Kidney (tissue), 14 donors: ENCODE results near the gene TSPAN14. TPM values are rescaled to one million over a fixed set of nuclear protein-coding genes. Genes with fewer than 3 reads are reported as not detected.

ENCODE experiments used
- DNase-seq, 5 donors: peaks; one replicate each; pipeline ENCODE4 v3.0.0-alpha.2; 2013 to 2020
- FAIRE-seq: peaks from 2 replicates; lab custom pipeline; 2012; peaks lifted over from hg19 to GRCh38; lab: Jason Lieb, UNC
- H3K27ac ChIP-seq, 2 donors: one replicate each; pipeline ENCODE4 v1.7.0; 2013; ENCODE audit warnings: low read depth in 2 of 2, low read length in 2 of 2, inconsistent platforms in 1 of 2
- H3K27me3 ChIP-seq: one replicate; pipeline ENCODE4 v1.7.1; 2013; ENCODE audit warnings: low read length, inconsistent platforms; ENCODE audit not compliant: control insufficient read depth, insufficient read depth
- H3K36me3 ChIP-seq, 3 donors: one replicate each; pipeline versions ENCODE4 v1.7.0 to v1.7.1; 2013; ENCODE audit warnings: low read length in 3 of 3, control low read depth in 1 of 3, inconsistent platforms in 1 of 3; ENCODE audit not compliant: insufficient read depth in 3 of 3, control insufficient read depth in 2 of 3
- H3K4me1 ChIP-seq, 3 donors: one replicate each; pipeline versions ENCODE4 v1.7.0 to v1.7.1; 2013; ENCODE audit warnings: low read length in 3 of 3, inconsistent platforms in 1 of 3, low read depth in 1 of 3; ENCODE audit not compliant: control insufficient read depth in 2 of 3, insufficient read depth in 2 of 3
- H3K4me3 ChIP-seq, 3 donors: one replicate each; pipeline versions ENCODE4 v1.7.0 to v1.8.1; 2013; ENCODE audit warnings: low read length in 3 of 3, control low read depth in 1 of 3, inconsistent platforms in 1 of 3
- H3K9ac ChIP-seq, 3 donors: one replicate each; pipeline versions ENCODE4 v1.7.0 to v1.7.1; 2013; ENCODE audit warnings: low read length in 3 of 3, control low read depth in 1 of 3, inconsistent platforms in 1 of 3
- H3K9me3 ChIP-seq, 3 donors: one replicate each; pipeline versions ENCODE4 v1.7.0 to v1.7.1; 2013; ENCODE audit warnings: low read length in 3 of 3, control low read depth in 1 of 3, inconsistent platforms in 1 of 3; ENCODE audit not compliant: control insufficient read depth in 2 of 3, insufficient read depth in 1 of 3
- intact Hi-C: fragments of 100-400 bp; cut with DNase I; formaldehyde crosslinking; loops from one replicate; pipeline ENCODE4 v1.11.1; 2022
- polyA plus RNA-seq: library from polyadenylated mRNA; stranded (reverse); fragments of 350-450 nt; fragmentation: Illumina TruSeq; extraction: RNeasy Lipid Tissue Mini Kit (QIAGEN cat#74804); gene quantifications from one replicate; pipeline ENCODE4 v1.2.3, GENCODE V29; 2014; ENCODE audit warnings: low read depth, low replicate concordance; ENCODE audit not compliant: insufficient read depth
- total RNA-seq: library from RNA; stranded (reverse); fragmentation: NEBNext Ultra II Directional; extraction: Animal tissue kit (Norgen Biotek cat#: 25700); gene quantifications from one replicate; pipeline ENCODE4 v1.2.1, GENCODE V29; 2021
- TF ChIP-seq, protein P1 (sequence below): IDR thresholded peaks from 3 replicates; pipeline ENCODE4 v1.5.1; 2012; ENCODE audit warnings: mild to moderate bottlenecking, moderate library complexity, borderline replicate concordance; ENCODE audit not compliant: insufficient read depth; ENCODE audit errors: extremely low read depth
- donor health status: control.
- donor health status: control.
- donor health status: control.
- donor health status: control.
- donor health status: control.
- donor health status: DM: yes; HTN: yes; CAD: no.
- donor health status: Normal renal cell carcinoma (clear cell type).

The TSPAN14 gene
- total and polyA plus RNA-seq, 2 donors from 2014 or later: 36.8 to 183 TPM

DNA sequence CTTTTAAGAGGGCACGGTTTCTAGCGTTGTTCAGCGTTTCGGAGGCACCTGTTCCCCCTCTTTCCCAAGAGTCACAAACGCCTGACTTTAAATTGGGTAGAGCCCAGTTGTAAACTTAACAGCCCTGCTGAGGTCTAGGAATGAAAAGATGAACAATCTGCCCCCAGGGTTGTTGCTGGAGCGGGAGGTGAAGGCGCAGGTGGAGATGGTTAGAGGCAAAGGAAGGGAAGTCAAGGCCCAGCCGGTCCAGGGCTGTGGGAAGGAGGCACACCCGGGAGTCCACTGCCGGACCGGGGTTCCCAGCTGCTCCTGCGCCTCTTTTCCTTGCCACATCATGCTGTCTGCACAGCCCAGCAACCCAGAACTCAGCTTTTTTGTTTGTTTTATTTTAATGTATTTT lies 45.0 kb upstream of the TSPAN14 start:
- intact Hi-C loops: no loop called here
- no peak for FAIRE-seq
- no peaks in the 10 kb centered on the region for H3K27me3 ChIP-seq
- peak overlapping the region; percentile 56 to 79 (median 59) for H3K4me3 ChIP-seq
- peaks cover 7 to 40% (median 33%) of the 10 kb centered on the region in 3 donors for H3K4me1 ChIP-seq
- TF ChIP-seq, protein P1, sequence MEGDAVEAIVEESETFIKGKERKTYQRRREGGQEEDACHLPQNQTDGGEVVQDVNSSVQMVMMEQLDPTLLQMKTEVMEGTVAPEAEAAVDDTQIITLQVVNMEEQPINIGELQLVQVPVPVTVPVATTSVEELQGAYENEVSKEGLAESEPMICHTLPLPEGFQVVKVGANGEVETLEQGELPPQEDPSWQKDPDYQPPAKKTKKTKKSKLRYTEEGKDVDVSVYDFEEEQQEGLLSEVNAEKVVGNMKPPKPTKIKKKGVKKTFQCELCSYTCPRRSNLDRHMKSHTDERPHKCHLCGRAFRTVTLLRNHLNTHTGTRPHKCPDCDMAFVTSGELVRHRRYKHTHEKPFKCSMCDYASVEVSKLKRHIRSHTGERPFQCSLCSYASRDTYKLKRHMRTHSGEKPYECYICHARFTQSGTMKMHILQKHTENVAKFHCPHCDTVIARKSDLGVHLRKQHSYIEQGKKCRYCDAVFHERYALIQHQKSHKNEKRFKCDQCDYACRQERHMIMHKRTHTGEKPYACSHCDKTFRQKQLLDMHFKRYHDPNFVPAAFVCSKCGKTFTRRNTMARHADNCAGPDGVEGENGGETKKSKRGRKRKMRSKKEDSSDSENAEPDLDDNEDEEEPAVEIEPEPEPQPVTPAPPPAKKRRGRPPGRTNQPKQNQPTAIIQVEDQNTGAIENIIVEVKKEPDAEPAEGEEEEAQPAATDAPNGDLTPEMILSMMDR: no peak
- peak overlapping the region; percentile 86 to 92 for H3K27ac ChIP-seq
- peak in 1 of 5 donors; percentile 19 for DNase-seq
- no peaks in the 10 kb centered on the region for H3K36me3 ChIP-seq
- H3K9me3 ChIP-seq: no peaks in the 10 kb centered on the region
- peak overlapping the region; percentile 26 to 84 (median 33) for H3K9ac ChIP-seq

- peaks cover 10 to 49% (median 39%) of the 10 kb centered on the region in 3 donors for H3K4me1 ChIP-seq
- TF ChIP-seq, protein P1: no peak
- no peaks in the 10 kb centered on the region for H3K36me3 ChIP-seq
- no peak for FAIRE-seq
- no peaks in the 10 kb centered on the region for H3K9me3 ChIP-seq
- intact Hi-C loops: no loop called here
- no peak for DNase-seq
- H3K4me3 ChIP-seq: peak overlapping the region in 1 of 3 donors; percentile 79
- H3K9ac ChIP-seq: no peak overlapping the region
- peak overlapping the region; percentile 26 to 58 for H3K27ac ChIP-seq
- H3K27me3 ChIP-seq: no peaks in the 10 kb centered on the region
Observed at GRCh38 chr10:80410122-80410521, 44.0 kb upstream of the TSPAN14 start.

GRCh38 chr10:80410578-80411145 lies 43.4 kb upstream of the TSPAN14 start:
- Histone ChIP-seq H3K4me3 (peak overlapping the region in 1 of 3 donors; percentile 79), H3K9ac (no peak overlapping the region)

More at GRCh38 chr10:80410578-80411145, 43.4 kb upstream of the TSPAN14 start:
- Histone ChIP-seq H3K27ac (peak overlapping the region; percentile 26 to 58), H3K27me3 (no peaks in the 10 kb centered on the region), H3K36me3 (no peaks in the 10 kb centered on the region), H3K9me3 (no peaks in the 10 kb centered on the region), H3K4me1 (peaks cover 10 to 52% (median 45%) of the 10 kb centered on the region in 3 donors)
- intact Hi-C loops: no loop called here
- DNase-seq (no peak), FAIRE-seq (no peak)
- TF ChIP-seq, protein P1: no peak
